ENCODE results near the gene PRKCH. TPM values are rescaled to one million over a fixed set of nuclear protein-coding genes. Genes with fewer than 3 reads are reported as not detected.

PRKCH gene
- total and polyA plus RNA-seq, 2 of the 13 experiments (the other 11 are each of a cell fraction or from before 2014, with no cell fraction given): 0.48 to 1.3 TPM

GRCh38 chr14:61452452-61452851 lies 131.1 kb downstream of the PRKCH start (continued):
- TF ChIP-seq, protein P1, sequence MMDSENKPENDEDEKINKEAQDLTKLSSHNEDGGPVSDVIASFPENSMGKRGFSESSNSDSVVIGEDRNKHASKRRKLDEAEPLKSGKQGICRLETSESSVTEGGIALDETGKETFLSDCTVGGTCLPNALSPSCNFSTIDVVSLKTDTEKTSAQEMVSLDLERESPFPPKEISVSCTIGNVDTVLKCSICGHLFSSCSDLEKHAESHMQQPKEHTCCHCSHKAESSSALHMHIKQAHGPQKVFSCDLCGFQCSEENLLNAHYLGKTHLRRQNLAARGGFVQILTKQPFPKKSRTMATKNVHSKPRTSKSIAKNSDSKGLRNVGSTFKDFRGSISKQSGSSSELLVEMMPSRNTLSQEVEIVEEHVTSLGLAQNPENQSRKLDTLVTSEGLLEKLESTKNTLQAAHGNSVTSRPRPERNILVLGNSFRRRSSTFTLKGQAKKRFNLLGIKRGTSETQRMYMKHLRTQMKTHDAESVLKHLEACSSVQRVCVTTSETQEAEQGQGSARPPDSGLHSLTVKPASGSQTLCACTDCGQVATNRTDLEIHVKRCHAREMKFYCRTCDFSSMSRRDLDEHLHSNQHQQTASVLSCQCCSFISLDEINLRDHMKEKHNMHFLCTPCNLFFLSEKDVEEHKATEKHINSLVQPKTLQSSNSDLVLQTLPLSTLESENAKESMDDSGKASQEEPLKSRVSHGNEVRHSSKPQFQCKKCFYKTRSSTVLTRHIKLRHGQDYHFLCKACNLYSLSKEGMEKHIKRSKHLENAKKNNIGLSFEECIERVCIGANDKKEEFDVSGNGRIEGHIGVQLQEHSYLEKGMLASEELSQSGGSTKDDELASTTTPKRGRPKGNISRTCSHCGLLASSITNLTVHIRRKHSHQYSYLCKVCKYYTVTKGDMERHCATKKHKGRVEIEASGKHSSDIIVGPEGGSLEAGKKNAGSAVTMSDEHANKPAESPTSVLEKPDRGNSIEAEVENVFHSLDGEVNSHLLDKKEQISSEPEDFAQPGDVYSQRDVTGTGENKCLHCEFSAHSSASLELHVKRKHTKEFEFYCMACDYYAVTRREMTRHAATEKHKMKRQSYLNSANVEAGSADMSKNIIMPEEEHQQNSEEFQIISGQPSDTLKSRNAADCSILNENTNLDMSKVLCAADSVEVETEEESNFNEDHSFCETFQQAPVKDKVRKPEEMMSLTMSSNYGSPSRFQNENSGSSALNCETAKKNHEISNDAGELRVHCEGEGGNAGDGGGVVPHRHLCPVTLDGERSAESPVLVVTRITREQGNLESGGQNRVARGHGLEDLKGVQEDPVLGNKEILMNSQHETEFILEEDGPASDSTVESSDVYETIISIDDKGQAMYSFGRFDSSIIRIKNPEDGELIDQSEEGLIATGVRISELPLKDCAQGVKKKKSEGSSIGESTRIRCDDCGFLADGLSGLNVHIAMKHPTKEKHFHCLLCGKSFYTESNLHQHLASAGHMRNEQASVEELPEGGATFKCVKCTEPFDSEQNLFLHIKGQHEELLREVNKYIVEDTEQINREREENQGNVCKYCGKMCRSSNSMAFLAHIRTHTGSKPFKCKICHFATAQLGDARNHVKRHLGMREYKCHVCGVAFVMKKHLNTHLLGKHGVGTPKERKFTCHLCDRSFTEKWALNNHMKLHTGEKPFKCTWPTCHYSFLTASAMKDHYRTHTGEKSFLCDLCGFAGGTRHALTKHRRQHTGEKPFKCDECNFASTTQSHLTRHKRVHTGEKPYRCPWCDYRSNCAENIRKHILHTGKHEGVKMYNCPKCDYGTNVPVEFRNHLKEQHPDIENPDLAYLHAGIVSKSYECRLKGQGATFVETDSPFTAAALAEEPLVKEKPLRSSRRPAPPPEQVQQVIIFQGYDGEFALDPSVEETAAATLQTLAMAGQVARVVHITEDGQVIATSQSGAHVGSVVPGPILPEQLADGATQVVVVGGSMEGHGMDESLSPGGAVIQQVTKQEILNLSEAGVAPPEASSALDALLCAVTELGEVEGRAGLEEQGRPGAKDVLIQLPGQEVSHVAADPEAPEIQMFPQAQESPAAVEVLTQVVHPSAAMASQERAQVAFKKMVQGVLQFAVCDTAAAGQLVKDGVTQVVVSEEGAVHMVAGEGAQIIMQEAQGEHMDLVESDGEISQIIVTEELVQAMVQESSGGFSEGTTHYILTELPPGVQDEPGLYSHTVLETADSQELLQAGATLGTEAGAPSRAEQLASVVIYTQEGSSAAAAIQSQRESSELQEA (CRISPR knock-in tag; IDR thresholded peaks at IDR 0.05; ENCODE audit: not compliant biosample characterization): no peak

GRCh38 chr14:61453103-61453767 lies 131.9 kb downstream of the PRKCH start:
- intact Hi-C loops (cut with micrococcal nuclease; ENCODE audit: unreplicated experiment): no loop called here
- POLR2A ChIA-PET: no interaction called here
- Histone ChIP-seq H3K9me3 (ENCODE audit: low read length) (no peaks in the 10 kb centered on the region), H3K27ac (ENCODE audit: extremely low read length, insufficient read depth, low read length) (no peak overlapping the region), H3K4me1 (ENCODE audit: insufficient read depth, low read length) (no peaks in the 10 kb centered on the region), H3K4me3 (replicated peaks in 1 of 3; ENCODE audit: insufficient read depth in 1 of 3, low read depth in 2 of 3, low read length in 3 of 3) (no peak overlapping the region), H4K20me1 (ENCODE audit: insufficient read depth, low read length) (no peaks in the 10 kb centered on the region), H3K79me2 (ENCODE audit: insufficient read depth, low read length) (no peaks in the 10 kb centered on the region), H2AFZ (ENCODE audit: low read length) (no peak overlapping the region), H3K27me3 (ENCODE audit: control insufficient read depth in 1 of 2, insufficient read depth in 2 of 2, low read length in 2 of 2) (no peaks in the 10 kb centered on the region; a peak in 3 of 5 replicates), H3K36me3 (replicated peaks in 1 of 2; ENCODE audit: control insufficient read depth in 1 of 2, insufficient read depth in 2 of 2, low read length in 2 of 2) (no peaks in the 10 kb centered on the region), H3K9ac (ENCODE audit: insufficient read depth, low read depth, low read length) (no peak overlapping the region), H3K4me2 (ENCODE audit: low read depth, low read length) (no peak overlapping the region)
- WGBS (ENCODE audit: low lambda C conversion rate): 15% methylated on average over 9 of the region's 9 CpGs
- FAIRE-seq (no peak), ATAC-seq (no peak), DNase-seq (ENCODE audit: low spot score) (no peak)
- no TSS peak for BruUV-seq (replicated peaks)
- in situ Hi-C loops (cut with HindIII; ENCODE audit: extremely low pct_ligation_motif_present, low pct_unique_long_range_greater_than_20kb): loop anchor here (10.0 kb wide), 1 partner anchor 672 kb away; no protein-coding TSS in a partner anchor
- CTCF ChIA-PET (ENCODE audit: low intra/inter-chr PET ratio, low total read pairs): no interaction called here
- TF ChIP-seq, protein P2, sequence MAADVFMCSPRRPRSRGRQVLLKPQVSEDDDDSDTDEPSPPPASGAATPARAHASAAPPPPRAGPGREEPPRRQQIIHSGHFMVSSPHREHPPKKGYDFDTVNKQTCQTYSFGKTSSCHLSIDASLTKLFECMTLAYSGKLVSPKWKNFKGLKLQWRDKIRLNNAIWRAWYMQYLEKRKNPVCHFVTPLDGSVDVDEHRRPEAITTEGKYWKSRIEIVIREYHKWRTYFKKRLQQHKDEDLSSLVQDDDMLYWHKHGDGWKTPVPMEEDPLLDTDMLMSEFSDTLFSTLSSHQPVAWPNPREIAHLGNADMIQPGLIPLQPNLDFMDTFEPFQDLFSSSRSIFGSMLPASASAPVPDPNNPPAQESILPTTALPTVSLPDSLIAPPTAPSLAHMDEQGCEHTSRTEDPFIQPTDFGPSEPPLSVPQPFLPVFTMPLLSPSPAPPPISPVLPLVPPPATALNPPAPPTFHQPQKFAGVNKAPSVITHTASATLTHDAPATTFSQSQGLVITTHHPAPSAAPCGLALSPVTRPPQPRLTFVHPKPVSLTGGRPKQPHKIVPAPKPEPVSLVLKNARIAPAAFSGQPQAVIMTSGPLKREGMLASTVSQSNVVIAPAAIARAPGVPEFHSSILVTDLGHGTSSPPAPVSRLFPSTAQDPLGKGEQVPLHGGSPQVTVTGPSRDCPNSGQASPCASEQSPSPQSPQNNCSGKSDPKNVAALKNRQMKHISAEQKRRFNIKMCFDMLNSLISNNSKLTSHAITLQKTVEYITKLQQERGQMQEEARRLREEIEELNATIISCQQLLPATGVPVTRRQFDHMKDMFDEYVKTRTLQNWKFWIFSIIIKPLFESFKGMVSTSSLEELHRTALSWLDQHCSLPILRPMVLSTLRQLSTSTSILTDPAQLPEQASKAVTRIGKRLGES (CRISPR knock-in tag; IDR thresholded peaks at IDR 0.05; ENCODE audit: borderline replicate concordance): no peak
- TF ChIP-seq TBX2 (CRISPR knock-in tag; IDR thresholded peaks at IDR 0.05; ENCODE audit: borderline replicate concordance) (no peak), PCBP1 (IDR thresholded peaks at IDR 0.05; ENCODE audit: borderline replicate concordance, low read depth, low read length) (no peak), ZNF382 (CRISPR knock-in tag; IDR thresholded peaks at IDR 0.05; ENCODE audit: borderline replicate concordance) (no peak), SIX1 (CRISPR knock-in tag; IDR thresholded peaks at IDR 0.05; ENCODE audit: borderline replicate concordance) (no peak), SP1 (IDR thresholded peaks at IDR 0.05) (no peak), SP1 (CRISPR knock-in tag; IDR thresholded peaks at IDR 0.05) (no peak)
